ENCODE data around the gene NR6A1.

DNA sequence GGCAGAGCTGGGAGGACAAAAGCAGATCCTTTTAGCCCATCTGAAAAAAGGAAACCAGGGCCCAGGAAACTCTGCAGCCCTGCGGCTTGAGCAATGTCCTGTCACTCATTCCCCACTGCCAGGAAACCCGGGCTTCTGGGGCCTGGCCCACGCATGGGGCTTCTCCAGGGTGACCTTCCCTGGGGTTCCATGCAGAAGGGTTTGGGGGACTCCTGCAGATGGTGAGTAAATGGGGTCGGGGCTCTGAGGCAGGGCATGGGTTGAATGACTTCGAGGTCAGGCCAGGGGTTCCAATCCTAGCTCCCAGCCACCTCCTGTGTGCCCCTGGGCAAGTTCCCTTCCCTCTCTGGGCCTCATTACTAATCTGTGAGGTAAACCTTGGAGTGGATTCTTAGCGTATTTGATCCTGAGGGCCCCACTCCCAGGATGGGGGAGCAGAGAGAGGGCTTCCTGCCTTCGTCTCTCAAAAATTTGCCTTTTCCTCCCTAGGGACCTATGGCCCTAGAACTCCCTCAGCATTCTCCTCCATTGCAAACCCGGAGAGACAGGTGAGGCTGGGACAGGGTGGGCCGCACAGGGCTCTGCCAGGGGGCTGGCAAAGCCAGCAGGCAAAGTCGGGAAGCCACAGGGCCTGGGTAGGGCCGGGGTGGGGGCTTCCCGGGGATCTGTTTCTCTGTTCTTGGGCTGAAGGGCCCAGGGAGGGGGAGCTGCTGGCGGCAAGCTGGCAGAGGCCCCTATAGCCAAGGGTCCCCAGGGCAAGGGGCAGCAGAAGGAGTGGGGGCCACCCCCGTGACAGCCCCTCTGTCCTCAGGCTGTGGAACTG is 295.0 kb downstream of the NR6A1 start:
- TF ChIP-seq, protein P1, sequence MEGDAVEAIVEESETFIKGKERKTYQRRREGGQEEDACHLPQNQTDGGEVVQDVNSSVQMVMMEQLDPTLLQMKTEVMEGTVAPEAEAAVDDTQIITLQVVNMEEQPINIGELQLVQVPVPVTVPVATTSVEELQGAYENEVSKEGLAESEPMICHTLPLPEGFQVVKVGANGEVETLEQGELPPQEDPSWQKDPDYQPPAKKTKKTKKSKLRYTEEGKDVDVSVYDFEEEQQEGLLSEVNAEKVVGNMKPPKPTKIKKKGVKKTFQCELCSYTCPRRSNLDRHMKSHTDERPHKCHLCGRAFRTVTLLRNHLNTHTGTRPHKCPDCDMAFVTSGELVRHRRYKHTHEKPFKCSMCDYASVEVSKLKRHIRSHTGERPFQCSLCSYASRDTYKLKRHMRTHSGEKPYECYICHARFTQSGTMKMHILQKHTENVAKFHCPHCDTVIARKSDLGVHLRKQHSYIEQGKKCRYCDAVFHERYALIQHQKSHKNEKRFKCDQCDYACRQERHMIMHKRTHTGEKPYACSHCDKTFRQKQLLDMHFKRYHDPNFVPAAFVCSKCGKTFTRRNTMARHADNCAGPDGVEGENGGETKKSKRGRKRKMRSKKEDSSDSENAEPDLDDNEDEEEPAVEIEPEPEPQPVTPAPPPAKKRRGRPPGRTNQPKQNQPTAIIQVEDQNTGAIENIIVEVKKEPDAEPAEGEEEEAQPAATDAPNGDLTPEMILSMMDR (IDR thresholded peaks at IDR 0.05; ENCODE audit: insufficient read depth, low read length, poor library complexity, severe bottlenecking) = no peak
- no peak for TF ChIP-seq EZH2phosphoT487 (conservative IDR thresholded peaks at IDR 0.05; ENCODE audit: low read length)
